AG08396 (cell line): ENCODE data around the gene MRPL20.
"Not testable (repeated sequence)": the region's sequence is repeated elsewhere in the genome, so short reads cannot be mapped to it uniquely, and the experiment has no call there.

Source experiments
- DNase-seq: peaks from one replicate; pipeline ENCODE4 v3.0.0; 2012; ENCODE audit warnings: low spot score, mixed read lengths

The MRPL20 gene

GRCh38 chr1:1437033-1437903 lies 30.2 kb upstream of the MRPL20 start:
- peak; percentile 15 for DNase-seq

GRCh38 chr1:1436630-1437032 lies 29.5 kb upstream of the MRPL20 start:
- peak; percentile 15 for DNase-seq

GRCh38 chr1:1435911-1436629 lies 29.0 kb upstream of the MRPL20 start:
- peak; percentile 13 for DNase-seq

GRCh38 chr1:1435106-1435903 lies 28.2 kb upstream of the MRPL20 start, which contains the start of gene VWA1:
Gene VWA1, plus strand, starts transcription at chr1:1435690. Its CDS starts 59 bp downstream, at chr1:1435749.
- peak; percentile 98 for DNase-seq

GRCh38 chr1:1434824-1435105 lies 27.7 kb upstream of the MRPL20 start:
- peak; percentile 18 for DNase-seq

- DNase-seq: peak; percentile 24
Observed at GRCh38 chr1:1434131-1434823, 27.2 kb upstream of the MRPL20 start.

- peak; percentile 62 for DNase-seq
Observed at GRCh38 chr1:1433804-1434130, 26.7 kb upstream of the MRPL20 start.

- DNase-seq: peak; percentile 27
Observed at GRCh38 chr1:1432951-1433803, 26.1 kb upstream of the MRPL20 start.

- DNase-seq: peak; percentile 18
Observed at GRCh38 chr1:1432274-1432950, 25.3 kb upstream of the MRPL20 start.

- DNase-seq: peak; percentile 43
Observed at GRCh38 chr1:1431845-1432273, 24.8 kb upstream of the MRPL20 start.

GRCh38 chr1:1430992-1431844 lies 24.1 kb upstream of the MRPL20 start:
- DNase-seq: peak; percentile 13

GRCh38 chr1:1430114-1430982 lies 23.3 kb upstream of the MRPL20 start:
- peak; percentile 87 for DNase-seq

GRCh38 chr1:1429671-1430073 lies 22.6 kb upstream of the MRPL20 start:
- DNase-seq: peak; percentile 71

GRCh38 chr1:1428967-1429366 lies 21.9 kb upstream of the MRPL20 start:
- DNase-seq: not testable (repeated sequence)

GRCh38 chr1:1428174-1428573 lies 21.1 kb upstream of the MRPL20 start:
- no peak for DNase-seq

- DNase-seq: no peak
Observed at GRCh38 chr1:1427820-1428148, 20.7 kb upstream of the MRPL20 start.

GRCh38 chr1:1427106-1427819 lies 20.2 kb upstream of the MRPL20 start:
- DNase-seq: peak; percentile 72
